A673 (cell line): ENCODE measurements around the gene ROBO3. TPM values are rescaled to one million over a fixed set of nuclear protein-coding genes. Genes with fewer than 3 reads are reported as not detected.
A peak's percentile ranks its signal among the peaks of the same experiment; 100 is the strongest.

Source experiments
- BruUV-seq: library from RNA; stranded (reverse); fragments of 400-500 nt; replicated peaks from 2 replicates; lab custom pipeline; 2021; lab: Mats Ljungman, UMichigan
- CTCF ChIA-PET: fragments of 300-600 bp; sonication (Branson Sonifier 250); formaldehyde crosslinking; loops from one replicate; lab custom pipeline; 2022; ENCODE audit warnings: antibody characterized with exemption; lab: Charles Lee
- POLR2A ChIA-PET: fragments of 300-600 bp; sonication (Branson Sonifier 250); formaldehyde crosslinking; loops from one replicate; lab custom pipeline; 2022; ENCODE audit warnings: antibody characterized with exemption; ENCODE audit not compliant: low non-redundant PET; lab: Charles Lee
- DNase-seq: peaks from one replicate; pipeline ENCODE4 v3.0.0-alpha.2; 2015; ENCODE audit warnings: low spot score
- H3K27ac ChIP-seq: fragments of 200-600 bp; sonication (generic); 2 replicates; pipeline ENCODE4 v1.5.1; 2016; ENCODE audit warnings: mixed run types, low read depth, mild to moderate bottlenecking, mixed read lengths, antibody characterized with exemption, low read length; ENCODE audit not compliant: poor library complexity, severe bottlenecking
- H3K27me3 ChIP-seq: fragments of 200-600 bp; sonication (generic); replicated peaks from 2 replicates; pipeline ENCODE4 v1.6.1; 2017; ENCODE audit warnings: mixed run types, low read depth, mild to moderate bottlenecking, mixed read lengths, antibody characterized with exemption, low read length; ENCODE audit not compliant: insufficient read depth, poor library complexity
- H3K36me3 ChIP-seq: fragments of 200-600 bp; sonication (generic); 2 replicates; pipeline ENCODE4 v1.6.1; 2016; ENCODE audit warnings: mixed run types, mild to moderate bottlenecking, mixed read lengths, antibody characterized with exemption, low read length; ENCODE audit not compliant: insufficient read depth, poor library complexity, severe bottlenecking
- H3K4me1 ChIP-seq: fragments of 200-600 bp; sonication (generic); 2 replicates; pipeline ENCODE4 v1.6.1; 2017; ENCODE audit warnings: mixed run types, mild to moderate bottlenecking, mixed read lengths, antibody characterized with exemption, low read length; ENCODE audit not compliant: insufficient read depth, poor library complexity, severe bottlenecking
- H3K4me3 ChIP-seq: fragments of 200-600 bp; sonication (generic); 2 replicates; pipeline ENCODE4 v1.5.1; 2016; ENCODE audit warnings: low read depth, mixed run types, mild to moderate bottlenecking, mixed read lengths, low read length; ENCODE audit not compliant: poor library complexity, severe bottlenecking
- H3K9me3 ChIP-seq: fragments of 200-600 bp; sonication (generic); 2 replicates; pipeline ENCODE4 v1.6.1; 2016; ENCODE audit warnings: mixed run types, low read depth, mild to moderate bottlenecking, mixed read lengths, antibody characterized with exemption, low read length; ENCODE audit not compliant: poor library complexity, severe bottlenecking
- CTCF ChIP-seq: fragments of 300-800, 200-600 bp; sonication (generic); conservative IDR thresholded peaks from 2 replicates; pipeline ENCODE4 v1.5.1; 2017; ENCODE audit warnings: low read depth, mild to moderate bottlenecking, antibody characterized with exemption, low read length, moderate library complexity, mixed read lengths
- EZH2 ChIP-seq: fragments of 200-600 bp; sonication (generic); IDR thresholded peaks from 2 replicates; pipeline ENCODE4 v1.6.1; 2017; ENCODE audit warnings: borderline replicate concordance, low read depth, mild to moderate bottlenecking, mixed read lengths, antibody characterized with exemption, low read length; ENCODE audit not compliant: poor library complexity, severe bottlenecking
- intact Hi-C: fragments of 100-400 bp; cut with micrococcal nuclease; formaldehyde crosslinking; loops from one replicate; pipeline ENCODE4 v1.10.0; 2022; ENCODE audit not compliant: unreplicated experiment
- total RNA-seq: library from RNA; stranded (reverse); gene quantifications from 2 replicates; pipeline ENCODE4 v1.2.3, GENCODE V29; 2021

Gene ROBO3
- total RNA-seq, 1 experiment from 2014 or later = 2.3 TPM

- no peak overlapping the region for H3K4me3 ChIP-seq
- TF ChIP-seq EZH2 = no peak
- peak; percentile 67 for TF ChIP-seq CTCF
- H3K27ac ChIP-seq = no peak overlapping the region
- H3K4me1 ChIP-seq = peaks cover 13% of the 10 kb centered on the region
- no TSS peak for BruUV-seq
- intact Hi-C loops = loop anchor here (1.0 to 5.0 kb wide), 5 partner anchors 29 to 420 kb away; partner anchors contain the start of gene ESAM
- POLR2A ChIA-PET = no interaction called here
- peak; percentile 92 for DNase-seq
- no peaks in the 10 kb centered on the region for H3K9me3 ChIP-seq
- peaks cover 49% of the 10 kb centered on the region for H3K27me3 ChIP-seq
- CTCF ChIA-PET = interaction anchor here (0.6 to 2.1 kb wide), 9 partner anchors 14 to 195 kb away, joined by 3 to 16 read pairs (median 4); no protein-coding TSS in a partner anchor
- H3K36me3 ChIP-seq = no peaks in the 10 kb centered on the region
Measured at GRCh38 chr11:124837491-124837856, 27.8 kb upstream of the ROBO3 start.

GRCh38 chr11:124838805-124839127 lies 26.5 kb upstream of the ROBO3 start:
- Histone ChIP-seq H3K36me3 (no peaks in the 10 kb centered on the region), H3K4me3 (peak overlapping the region; percentile 38), H3K4me1 (peaks cover 23% of the 10 kb centered on the region), H3K27ac (no peak overlapping the region), H3K27me3 (peaks cover 56% of the 10 kb centered on the region), H3K9me3 (no peaks in the 10 kb centered on the region)
- ChIA-PET CTCF (interaction anchor here (1.3 kb wide), 1 partner anchor 40 kb away, joined by 3 read pairs; no protein-coding TSS in a partner anchor), POLR2A (no interaction called here)
- intact Hi-C loops = loop anchor here (5.0 kb wide), 1 partner anchor 421 kb away; no protein-coding TSS in a partner anchor
- no peak for TF ChIP-seq EZH2
- TF ChIP-seq CTCF = no peak
- DNase-seq = no peak
- BruUV-seq = no TSS peak

- intact Hi-C loops = loop anchor here (5.0 kb wide), 1 partner anchor 422 kb away; no protein-coding TSS in a partner anchor
- no peak overlapping the region for H3K27ac ChIP-seq
- DNase-seq = no peak
- TF ChIP-seq EZH2 (peak; percentile 87), CTCF (no peak)
- H3K27me3 ChIP-seq = peaks cover 62% of the 10 kb centered on the region
- ChIA-PET POLR2A (no interaction called here), CTCF (no interaction called here)
- H3K36me3 ChIP-seq = no peaks in the 10 kb centered on the region
- BruUV-seq = no TSS peak
- H3K9me3 ChIP-seq = no peaks in the 10 kb centered on the region
- peaks cover 23% of the 10 kb centered on the region for H3K4me1 ChIP-seq
- H3K4me3 ChIP-seq = peak overlapping the region; percentile 38
Measured at GRCh38 chr11:124839128-124839971, 25.9 kb upstream of the ROBO3 start.
